ENCODE data around the gene FLII. TPM values are rescaled to one million over a fixed set of nuclear protein-coding genes. Genes with fewer than 3 reads are reported as not detected.

FLII gene
- total RNA-seq, 2 experiments from 2014 or later, result 276 to 281 TPM

DNA sequence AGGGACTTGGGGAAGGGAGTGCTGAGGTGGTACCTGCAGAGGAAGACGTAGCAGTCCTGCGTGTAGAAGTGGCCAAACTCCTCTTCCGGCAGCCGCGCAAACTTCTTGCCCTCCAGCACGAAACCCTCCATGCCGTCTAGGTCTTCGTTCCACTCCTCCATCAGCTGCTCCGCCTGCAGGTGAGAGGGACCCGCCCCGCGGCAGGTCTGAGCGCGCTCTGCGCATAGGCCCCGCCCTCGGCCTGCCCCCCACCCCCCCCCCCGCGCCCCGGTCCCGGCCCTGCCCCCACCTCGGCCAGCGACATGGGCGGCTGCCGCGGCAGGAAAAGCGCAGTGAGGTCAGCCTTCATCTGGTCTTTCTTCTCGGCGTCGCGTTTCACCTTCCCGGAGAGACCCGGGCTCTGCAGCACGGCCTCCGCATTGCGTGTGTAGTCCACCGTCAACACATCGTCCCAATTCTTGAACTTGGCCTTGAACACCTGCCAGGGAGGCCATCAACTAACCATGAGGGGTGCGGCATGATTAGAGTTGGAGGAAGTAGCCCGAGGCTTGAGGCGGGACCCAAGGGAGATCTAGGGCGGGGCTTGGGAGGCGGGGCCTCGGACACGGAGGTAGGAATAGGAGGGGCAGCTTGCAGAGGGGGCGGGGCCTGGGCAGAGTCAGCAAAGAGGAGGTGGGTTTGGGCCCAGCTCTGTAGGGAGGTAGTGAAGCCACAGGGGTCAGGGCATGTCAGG lies 11.5 kb downstream of the FLII start:
- Mint-ChIP-seq H3K27me3 (no peaks in the 10 kb centered on the region), H3K4me1 (ENCODE audit: low read depth) (no peaks in the 10 kb centered on the region), H3K4me3 (no peak overlapping the region), H3K36me3 (ENCODE audit: low read depth) (peaks cover 26% of the 10 kb centered on the region), H3K9me3 (no peaks in the 10 kb centered on the region), H3K27ac (no peak overlapping the region)
- TF ChIP-seq, protein P1, sequence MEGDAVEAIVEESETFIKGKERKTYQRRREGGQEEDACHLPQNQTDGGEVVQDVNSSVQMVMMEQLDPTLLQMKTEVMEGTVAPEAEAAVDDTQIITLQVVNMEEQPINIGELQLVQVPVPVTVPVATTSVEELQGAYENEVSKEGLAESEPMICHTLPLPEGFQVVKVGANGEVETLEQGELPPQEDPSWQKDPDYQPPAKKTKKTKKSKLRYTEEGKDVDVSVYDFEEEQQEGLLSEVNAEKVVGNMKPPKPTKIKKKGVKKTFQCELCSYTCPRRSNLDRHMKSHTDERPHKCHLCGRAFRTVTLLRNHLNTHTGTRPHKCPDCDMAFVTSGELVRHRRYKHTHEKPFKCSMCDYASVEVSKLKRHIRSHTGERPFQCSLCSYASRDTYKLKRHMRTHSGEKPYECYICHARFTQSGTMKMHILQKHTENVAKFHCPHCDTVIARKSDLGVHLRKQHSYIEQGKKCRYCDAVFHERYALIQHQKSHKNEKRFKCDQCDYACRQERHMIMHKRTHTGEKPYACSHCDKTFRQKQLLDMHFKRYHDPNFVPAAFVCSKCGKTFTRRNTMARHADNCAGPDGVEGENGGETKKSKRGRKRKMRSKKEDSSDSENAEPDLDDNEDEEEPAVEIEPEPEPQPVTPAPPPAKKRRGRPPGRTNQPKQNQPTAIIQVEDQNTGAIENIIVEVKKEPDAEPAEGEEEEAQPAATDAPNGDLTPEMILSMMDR (IDR thresholded peaks at IDR 0.05), result no peak
- POLR2A ChIA-PET, result interaction anchor here (0.6 to 1.6 kb wide), 3 partner anchors 9 to 77 kb away, joined by 3 to 4 read pairs (median 3); no protein-coding TSS in a partner anchor
- peak; percentile 28 for ATAC-seq
- DNase-seq, result peak; percentile 51
- CTCF ChIA-PET, result interaction anchor here (0.6 to 1.0 kb wide), 5 partner anchors 16 to 75 kb away, joined by 3 to 4 read pairs (median 3); partner anchors contain the start of genes SMCR8 and TOP3A
- intact Hi-C loops (cut with micrococcal nuclease), result no loop called here

DNA sequence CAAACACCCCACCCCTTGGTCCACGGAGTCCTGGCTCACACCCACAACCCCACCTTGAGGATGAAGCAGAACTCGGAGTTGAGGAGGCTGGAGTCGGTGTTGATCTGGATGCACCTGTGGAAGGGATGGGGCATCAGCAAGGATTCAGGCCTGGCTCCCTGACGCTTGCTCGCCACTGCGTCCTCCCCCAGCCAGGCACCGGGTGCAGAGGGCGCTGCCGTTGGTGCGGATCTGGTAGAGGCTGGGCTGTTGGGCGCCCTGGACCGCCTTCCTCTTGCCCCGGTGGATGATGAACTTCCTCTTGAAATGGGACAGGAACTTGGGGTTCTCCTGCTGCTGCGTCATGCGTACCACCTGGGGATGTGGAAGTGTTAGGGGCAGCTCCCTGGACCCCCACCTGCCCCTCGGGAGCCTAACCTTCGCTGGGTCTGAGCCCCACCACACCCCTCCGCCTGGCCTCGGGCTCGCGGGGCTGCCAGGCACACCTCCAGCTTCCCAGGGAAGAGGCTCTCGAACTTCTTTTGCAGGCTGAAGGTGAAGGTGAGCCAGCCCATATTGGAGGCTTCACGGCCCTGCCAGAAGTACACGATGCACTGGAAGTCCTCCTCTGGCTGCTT lies 12.3 kb downstream of the FLII start:
- Mint-ChIP-seq H3K4me3 (no peak overlapping the region), H3K4me1 (ENCODE audit: low read depth) (no peaks in the 10 kb centered on the region), H3K9me3 (no peaks in the 10 kb centered on the region), H3K27ac (no peak overlapping the region), H3K36me3 (ENCODE audit: low read depth) (peaks cover 21% of the 10 kb centered on the region), H3K27me3 (no peaks in the 10 kb centered on the region)
- no peak for ATAC-seq
- intact Hi-C loops (cut with micrococcal nuclease), result no loop called here
- TF ChIP-seq, protein P1 (IDR thresholded peaks at IDR 0.05), result no peak
- POLR2A ChIA-PET, result no interaction called here
- no peak for DNase-seq
- CTCF ChIA-PET, result no interaction called here

DNA sequence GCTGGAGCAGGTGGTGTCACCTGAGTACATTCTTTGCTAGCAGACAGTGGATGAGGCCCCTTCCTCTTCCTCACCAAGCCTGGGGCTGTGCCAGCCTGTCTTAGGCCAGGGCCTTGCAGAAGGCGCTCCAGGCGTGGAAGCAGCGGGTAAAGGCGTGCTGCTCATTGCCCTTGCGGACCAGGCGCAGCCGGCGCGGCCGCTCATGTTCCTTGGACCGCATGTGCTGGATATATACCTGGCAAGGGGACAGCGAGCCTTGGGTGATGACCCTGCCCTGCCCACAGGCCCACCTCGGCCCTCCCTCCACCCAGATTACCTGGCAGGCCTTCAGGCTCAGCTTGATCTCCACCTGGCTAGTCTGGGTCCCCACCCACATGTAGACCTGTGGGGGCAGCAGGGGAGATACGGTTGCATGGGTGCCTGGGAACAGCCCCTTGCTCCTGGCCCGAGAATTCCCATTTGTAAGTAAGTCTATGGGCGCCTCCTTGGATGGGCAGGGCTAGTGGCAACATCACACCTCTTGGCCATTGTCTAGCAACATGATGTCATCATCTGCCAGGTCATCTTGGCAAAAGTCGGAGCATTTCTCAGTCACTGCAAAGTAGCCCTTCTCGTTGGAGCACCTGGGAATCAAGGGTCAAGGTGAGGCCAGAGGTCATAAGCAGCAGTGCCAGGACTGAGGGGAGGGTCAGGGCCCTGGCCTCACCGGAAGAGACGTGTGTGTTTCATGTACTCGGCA lies 13.3 kb downstream of the FLII start:
- peaks cover 18% of the 10 kb centered on the region for H3K36me3 Mint-ChIP-seq (ENCODE audit: low read depth)
- ChIA-PET POLR2A (no interaction called here), CTCF (no interaction called here)
- no peak for ATAC-seq
- H3K27ac Mint-ChIP-seq, result no peak overlapping the region
- H3K4me3 Mint-ChIP-seq, result no peak overlapping the region
- no peak for DNase-seq
- no peaks in the 10 kb centered on the region for H3K27me3 Mint-ChIP-seq
- H3K4me1 Mint-ChIP-seq (ENCODE audit: low read depth), result no peaks in the 10 kb centered on the region
- TF ChIP-seq, protein P1 (IDR thresholded peaks at IDR 0.05), result no peak
- H3K9me3 Mint-ChIP-seq, result no peaks in the 10 kb centered on the region
- intact Hi-C loops (cut with micrococcal nuclease), result no loop called here

DNA sequence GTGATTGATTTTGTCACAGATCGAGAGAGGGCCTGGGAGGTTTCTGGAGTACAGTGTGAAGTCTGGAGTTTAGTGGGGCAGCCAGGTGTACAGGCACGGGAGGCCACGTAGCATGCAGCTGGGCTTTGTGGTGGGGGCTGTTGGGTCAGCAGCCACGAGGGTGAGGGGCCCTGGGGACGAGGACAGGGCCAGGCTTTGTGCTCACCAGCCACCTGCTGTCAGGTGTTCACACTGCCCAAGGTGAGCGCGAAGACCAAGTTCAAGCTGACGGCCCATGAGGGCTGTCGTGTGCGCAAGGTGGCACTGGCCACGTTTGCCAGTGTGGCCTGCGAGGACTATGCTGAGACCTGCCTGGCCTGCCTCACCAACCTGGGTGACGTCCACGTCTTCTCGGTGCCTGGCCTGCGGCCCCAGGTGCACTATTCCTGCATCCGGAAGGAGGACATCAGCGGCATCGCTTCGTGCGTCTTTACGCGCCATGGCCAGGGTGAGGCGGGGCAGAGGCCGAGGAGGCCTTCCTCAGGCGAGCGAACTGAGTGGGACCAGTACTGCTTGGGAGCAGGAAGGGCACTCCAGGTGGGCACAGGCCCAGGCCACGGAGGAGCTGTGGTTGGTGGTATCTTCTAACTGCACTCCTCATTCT lies 17.2 kb downstream of the FLII start:
- ChIA-PET POLR2A (interaction anchor here (0.8 to 1.2 kb wide), 3 partner anchors 9 to 44 kb away, joined by 3 to 4 read pairs (median 3); no protein-coding TSS in a partner anchor), CTCF (no interaction called here)

More for the DNA sequence above, 17.2 kb downstream of the FLII start:
- H3K27me3 Mint-ChIP-seq, result no peaks in the 10 kb centered on the region
- H3K9me3 Mint-ChIP-seq, result no peaks in the 10 kb centered on the region
- peaks cover under 1% of the 10 kb centered on the region for H3K4me1 Mint-ChIP-seq (ENCODE audit: low read depth)
- TF ChIP-seq, protein P1 (IDR thresholded peaks at IDR 0.05), result no peak
- intact Hi-C loops (cut with micrococcal nuclease), result no loop called here
- DNase-seq, result no peak
- no peak for ATAC-seq
- H3K27ac Mint-ChIP-seq, result no peak overlapping the region
- peaks cover 8% of the 10 kb centered on the region for H3K36me3 Mint-ChIP-seq (ENCODE audit: low read depth)
- H3K4me3 Mint-ChIP-seq, result no peak overlapping the region

Measured in activated CD8-positive, alpha-beta T cell treated with anti-CD3 and anti-CD28 coated beads for 36 hours (primary cell).